Measurements from ENCODE around the gene FBXW10. TPM values are rescaled to one million over a fixed set of nuclear protein-coding genes. Genes with fewer than 3 reads are reported as not detected.
"Not testable (repeated sequence)": the region's sequence is repeated elsewhere in the genome, so short reads cannot be mapped to it uniquely, and the experiment has no call there.

FBXW10 gene
- total and polyA plus RNA-seq, 2 of the 4 experiments (the other 2 are of a cell fraction), result not detected

DNA sequence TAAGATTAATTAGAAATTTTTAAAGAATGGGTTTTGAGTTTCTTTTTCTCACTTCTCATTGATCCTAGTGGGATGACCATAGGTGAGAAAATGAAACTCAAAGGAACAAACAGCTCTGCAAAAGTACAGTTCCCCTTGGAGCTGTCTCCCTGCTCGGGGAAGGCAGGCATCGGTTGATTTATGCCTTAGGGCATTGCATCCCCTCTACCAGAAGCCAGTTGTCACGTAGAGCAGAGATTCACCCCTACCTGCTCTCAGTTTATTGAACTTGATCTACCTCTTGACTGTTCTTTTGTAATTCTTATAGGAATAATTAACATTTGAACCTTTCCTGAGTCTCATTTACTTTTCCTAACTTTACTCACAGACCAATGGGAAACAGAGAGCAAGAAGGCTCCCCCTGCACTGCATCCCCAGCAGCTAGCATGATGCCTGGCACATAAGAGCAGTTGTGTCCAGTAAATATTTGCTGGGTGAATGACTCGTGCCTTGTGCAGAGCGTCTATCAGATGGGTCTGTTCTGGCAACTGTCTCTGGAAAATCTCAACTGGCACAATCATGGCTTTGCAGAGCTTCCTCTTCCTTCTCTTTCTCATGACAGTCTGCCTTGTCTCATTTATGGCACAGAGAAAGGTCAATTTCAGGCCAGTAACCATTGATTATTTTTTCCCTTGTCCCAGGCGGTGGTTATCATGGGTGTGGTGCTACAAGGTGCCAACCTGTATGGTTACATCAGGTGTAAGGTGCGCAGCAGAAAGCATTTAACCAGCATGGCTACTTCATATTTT lies 59.8 kb downstream of the FBXW10 start:
- H4K5ac ChIP-seq (ENCODE audit: low read depth, low read length); H3K27ac ChIP-seq (ENCODE audit: insufficient read depth, low read length); dilution Hi-C loops (cut with HindIII; ENCODE audit: low sequenced_read_pairs, unreplicated experiment); ATAC-seq (ENCODE audit: low read depth); H2BK20ac ChIP-seq (ENCODE audit: low read depth, low read length); in situ Hi-C loops (cut with MboI; ENCODE audit: low sequenced_read_pairs); H3K27me3 ChIP-seq (ENCODE audit: control insufficient read depth, insufficient read depth, low read length); DNase-seq; H4K91ac ChIP-seq (ENCODE audit: insufficient read depth, low read depth, low read length); H3K9me1 ChIP-seq (ENCODE audit: insufficient read depth, low read length); H3K4me2 ChIP-seq (ENCODE audit: low read depth, low read length); H3K9ac ChIP-seq (ENCODE audit: low read depth, low read length); H4K8ac ChIP-seq (ENCODE audit: low read depth in 2 of 2, low read length in 2 of 2); intact Hi-C loops (cut with micrococcal nuclease); H3K79me1 ChIP-seq (ENCODE audit: low read depth in 1 of 2, low read length in 2 of 2); H4K20me1 ChIP-seq (ENCODE audit: insufficient read depth, low read length); H2AK5ac ChIP-seq (ENCODE audit: low read depth, low read length); H3K56ac ChIP-seq (ENCODE audit: extremely low read depth, insufficient read depth, low read length); H3K4ac ChIP-seq (ENCODE audit: low read depth, low read length); H3K9me3 ChIP-seq (ENCODE audit: control insufficient read depth, insufficient read depth, low read length); H3K18ac ChIP-seq (ENCODE audit: low read depth, low read length); H3K23ac ChIP-seq (ENCODE audit: low read depth, low read length); POLR2A ChIA-PET (ENCODE audit: unreplicated experiment); H2BK5ac ChIP-seq (ENCODE audit: low read depth, low read length, poor library complexity, severe bottlenecking); BruUV-seq (replicated peaks); H3K36me3 ChIP-seq (ENCODE audit: control insufficient read depth, insufficient read depth, low read length); H3K14ac ChIP-seq (replicated peaks; ENCODE audit: low read depth, low read length); H3K4me1 ChIP-seq (ENCODE audit: control insufficient read depth, insufficient read depth, low read length); H2BK15ac ChIP-seq (ENCODE audit: low read depth, low read length); CTCF ChIA-PET; H3K4me3 ChIP-seq (ENCODE audit: insufficient read depth, low read depth, low read length); H2AK9ac ChIP-seq (replicated peaks; ENCODE audit: low read depth, low read length, poor library complexity); H2AFZ ChIP-seq (replicated peaks; ENCODE audit: low read length, poor library complexity); H2BK120ac ChIP-seq (ENCODE audit: low read depth, low read length): not testable (repeated sequence)
- no CpG with 5 or more reads among the region's 7 CpGs for WGBS, 2 experiments (ENCODE audit: extremely low coverage in 2 of 2, insufficient read length in 1 of 2)

DNA sequence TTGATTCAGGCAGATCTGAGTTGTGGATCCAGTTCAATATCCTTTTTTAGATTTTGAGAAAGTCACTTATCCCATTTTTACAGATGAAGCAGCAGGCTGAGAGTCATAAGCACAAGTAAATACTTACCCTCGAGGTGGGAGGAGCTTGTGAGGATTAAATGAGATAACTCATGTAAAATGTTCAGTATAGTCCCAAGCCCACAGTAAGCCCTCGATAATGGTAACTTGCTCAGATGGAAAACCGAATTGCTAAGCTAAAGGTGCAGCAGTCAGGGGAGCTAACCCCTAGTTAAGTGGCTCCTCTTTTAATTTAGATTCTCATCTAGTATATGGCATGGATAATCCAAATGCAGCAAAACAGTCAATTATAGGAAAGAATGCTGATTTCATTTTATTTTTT lies 72.1 kb downstream of the FBXW10 start:
- H4K8ac ChIP-seq (ENCODE audit: low read depth in 2 of 2, low read length in 2 of 2); H3K27me3 ChIP-seq (ENCODE audit: control insufficient read depth, insufficient read depth, low read length); DNase-seq; H4K20me1 ChIP-seq (ENCODE audit: insufficient read depth, low read length); CTCF ChIA-PET; H2BK15ac ChIP-seq (ENCODE audit: low read depth, low read length); BruUV-seq (replicated peaks); H3K36me3 ChIP-seq (ENCODE audit: control insufficient read depth, insufficient read depth, low read length); H2BK20ac ChIP-seq (ENCODE audit: low read depth, low read length); H2AFZ ChIP-seq (replicated peaks; ENCODE audit: low read length, poor library complexity); dilution Hi-C loops (cut with HindIII; ENCODE audit: low sequenced_read_pairs, unreplicated experiment); H3K4me1 ChIP-seq (ENCODE audit: control insufficient read depth, insufficient read depth, low read length); H3K23ac ChIP-seq (ENCODE audit: low read depth, low read length); H3K14ac ChIP-seq (replicated peaks; ENCODE audit: low read depth, low read length); H3K4me2 ChIP-seq (ENCODE audit: low read depth, low read length); ATAC-seq (ENCODE audit: low read depth); H3K9me1 ChIP-seq (ENCODE audit: insufficient read depth, low read length); H4K91ac ChIP-seq (ENCODE audit: insufficient read depth, low read depth, low read length); H2AK9ac ChIP-seq (replicated peaks; ENCODE audit: low read depth, low read length, poor library complexity); H3K18ac ChIP-seq (ENCODE audit: low read depth, low read length); H2BK5ac ChIP-seq (ENCODE audit: low read depth, low read length, poor library complexity, severe bottlenecking); H3K4me3 ChIP-seq (ENCODE audit: insufficient read depth, low read depth, low read length); H2AK5ac ChIP-seq (ENCODE audit: low read depth, low read length); H2BK120ac ChIP-seq (ENCODE audit: low read depth, low read length); H3K79me1 ChIP-seq (ENCODE audit: low read depth in 1 of 2, low read length in 2 of 2); intact Hi-C loops (cut with micrococcal nuclease); H3K4ac ChIP-seq (ENCODE audit: low read depth, low read length); H3K27ac ChIP-seq (ENCODE audit: insufficient read depth, low read length); H3K9me3 ChIP-seq (ENCODE audit: control insufficient read depth, insufficient read depth, low read length); H4K5ac ChIP-seq (ENCODE audit: low read depth, low read length); H3K9ac ChIP-seq (ENCODE audit: low read depth, low read length); POLR2A ChIA-PET (ENCODE audit: unreplicated experiment); in situ Hi-C loops (cut with MboI; ENCODE audit: low sequenced_read_pairs); H3K56ac ChIP-seq (ENCODE audit: extremely low read depth, insufficient read depth, low read length): not testable (repeated sequence)
- no CpG with 5 or more reads among the region's 3 CpGs for WGBS, 2 experiments (ENCODE audit: extremely low coverage in 2 of 2, insufficient read length in 1 of 2)

All from IMR-90 (cell line).